ENCODE data around the gene HTR4.

- TF ChIP-seq CTCF (IDR thresholded peaks at IDR 0.05) (no peak), POLR2A (IDR thresholded peaks at IDR 0.05) (no peak)
Observed at GRCh38 chr5:148599187-148599586, 55.1 kb downstream of the HTR4 start.

All from esophagus squamous epithelium (tissue), 4 donors.